SU-DHL-6 (cell line): Measurements from ENCODE around the gene SPINK9.

ENCODE experiments used
- CTCF ChIP-seq: fragments of 200-600 bp; sonication (generic); IDR thresholded peaks from one replicate; pipeline ENCODE4 v1.5.1; 2017; ENCODE audit warnings: antibody characterized with exemption, mild to moderate bottlenecking, low read length, moderate library complexity; ENCODE audit not compliant: insufficient read depth, poor library complexity, severe bottlenecking
- EZH2phosphoT487 ChIP-seq: fragments of 200-600 bp; sonication (generic), shearing (Covaris generic); conservative IDR thresholded peaks from 2 replicates; pipeline ENCODE4 v1.6.1; 2018; ENCODE audit warnings: mild to moderate bottlenecking, antibody characterized with exemption, low read length, moderate library complexity, mixed read lengths

GRCh38 chr5:148353634-148354033 lies 18.3 kb downstream of the SPINK9 start:
- no peak for TF ChIP-seq CTCF
- TF ChIP-seq EZH2phosphoT487: no peak
